Neural progenitor cell (in vitro differentiated cells): ENCODE data around the gene ASB2.

Source experiments
- EZH2 ChIP-seq: fragments of 200-600 bp; sonication (generic); IDR thresholded peaks from 2 replicates; pipeline ENCODE4 v1.6.1; 2017; ENCODE audit warnings: antibody characterized with exemption, mild to moderate bottlenecking, moderate library complexity
- EZH2phosphoT487 ChIP-seq: fragments of 200-600 bp; sonication (generic); IDR thresholded peaks from 2 replicates; pipeline ENCODE4 v1.6.1; 2017; ENCODE audit warnings: antibody characterized with exemption
- TF ChIP-seq, protein P1 (sequence below): fragments of 200-600 bp; sonication (generic); IDR thresholded peaks from 2 replicates; pipeline ENCODE4 v1.5.1; 2017; ENCODE audit warnings: antibody characterized with exemption, mild to moderate bottlenecking

DNA sequence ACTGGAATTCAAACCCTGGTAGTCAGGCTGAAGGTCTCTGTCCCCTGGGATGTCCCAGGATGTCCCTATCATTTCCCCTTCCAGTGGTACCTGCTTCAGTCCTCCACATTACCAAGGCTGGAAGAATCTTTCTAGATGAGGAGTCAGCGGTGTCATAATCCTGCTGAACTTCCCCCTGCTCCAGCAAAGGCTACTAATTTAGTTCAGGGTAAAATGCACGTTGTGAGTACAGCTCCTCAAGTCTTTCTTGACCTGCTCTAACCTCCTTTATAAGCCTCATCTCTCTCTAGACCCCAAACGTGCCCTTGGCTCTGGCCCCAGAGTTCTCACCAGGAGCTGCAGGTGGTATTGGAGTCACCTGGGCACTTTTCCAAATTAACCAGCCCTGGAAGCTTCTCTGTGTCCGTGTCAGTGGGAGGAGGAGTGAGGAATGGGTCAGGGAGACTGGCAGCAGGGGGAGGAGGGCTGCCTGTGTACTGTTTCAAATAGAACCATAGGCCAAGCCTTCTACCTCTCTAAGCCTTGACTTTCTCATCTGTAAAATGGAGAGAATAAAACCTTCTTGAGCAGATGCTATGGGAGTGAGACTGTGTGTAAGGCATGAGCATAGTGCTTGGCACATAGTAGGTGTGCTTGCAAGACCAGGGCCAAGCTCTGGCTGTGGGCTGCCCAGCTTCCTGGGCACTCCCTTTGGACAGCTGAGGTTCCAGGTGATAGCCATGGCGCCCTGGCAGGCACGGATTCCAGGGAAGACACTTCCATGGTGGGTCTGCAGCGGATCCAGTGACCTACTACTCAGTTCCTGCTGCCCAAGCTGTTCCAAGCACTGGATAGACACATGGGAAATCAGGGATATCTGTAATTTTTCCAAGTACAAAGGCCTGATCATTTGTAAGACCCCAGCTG, 24.5 kb downstream of the ASB2 start:
- TF ChIP-seq, protein P1, sequence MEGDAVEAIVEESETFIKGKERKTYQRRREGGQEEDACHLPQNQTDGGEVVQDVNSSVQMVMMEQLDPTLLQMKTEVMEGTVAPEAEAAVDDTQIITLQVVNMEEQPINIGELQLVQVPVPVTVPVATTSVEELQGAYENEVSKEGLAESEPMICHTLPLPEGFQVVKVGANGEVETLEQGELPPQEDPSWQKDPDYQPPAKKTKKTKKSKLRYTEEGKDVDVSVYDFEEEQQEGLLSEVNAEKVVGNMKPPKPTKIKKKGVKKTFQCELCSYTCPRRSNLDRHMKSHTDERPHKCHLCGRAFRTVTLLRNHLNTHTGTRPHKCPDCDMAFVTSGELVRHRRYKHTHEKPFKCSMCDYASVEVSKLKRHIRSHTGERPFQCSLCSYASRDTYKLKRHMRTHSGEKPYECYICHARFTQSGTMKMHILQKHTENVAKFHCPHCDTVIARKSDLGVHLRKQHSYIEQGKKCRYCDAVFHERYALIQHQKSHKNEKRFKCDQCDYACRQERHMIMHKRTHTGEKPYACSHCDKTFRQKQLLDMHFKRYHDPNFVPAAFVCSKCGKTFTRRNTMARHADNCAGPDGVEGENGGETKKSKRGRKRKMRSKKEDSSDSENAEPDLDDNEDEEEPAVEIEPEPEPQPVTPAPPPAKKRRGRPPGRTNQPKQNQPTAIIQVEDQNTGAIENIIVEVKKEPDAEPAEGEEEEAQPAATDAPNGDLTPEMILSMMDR, result no peak
- no peak for TF ChIP-seq EZH2phosphoT487
- no peak for TF ChIP-seq EZH2
